ENCODE measurements around the gene EFCC1. TPM values are rescaled to one million over a fixed set of nuclear protein-coding genes. Genes with fewer than 3 reads are reported as not detected.

Gene EFCC1
- total RNA-seq, 1 experiment from 2014 or later: 1.0 TPM

DNA sequence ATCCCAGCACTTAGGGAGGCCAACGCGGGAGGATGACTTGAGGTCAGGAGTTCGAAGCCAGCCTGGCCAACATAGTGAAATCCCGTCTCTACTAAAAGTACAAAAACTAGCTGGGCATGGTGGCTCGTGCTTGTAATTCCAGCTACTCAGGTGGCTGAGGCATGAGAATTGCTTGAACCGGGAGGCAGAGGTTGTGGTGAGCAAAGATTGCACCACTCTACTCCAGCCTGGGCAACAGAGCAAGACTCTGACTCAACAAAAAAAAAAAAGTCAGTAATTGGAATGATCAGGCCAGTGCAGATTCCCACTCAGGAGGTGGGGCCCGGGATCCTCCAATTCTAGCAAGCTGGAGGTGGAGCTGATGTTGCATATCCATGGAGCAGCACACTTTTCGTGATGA is 12.8 kb upstream of the EFCC1 start (continued):
- TF ChIP-seq, protein P1, sequence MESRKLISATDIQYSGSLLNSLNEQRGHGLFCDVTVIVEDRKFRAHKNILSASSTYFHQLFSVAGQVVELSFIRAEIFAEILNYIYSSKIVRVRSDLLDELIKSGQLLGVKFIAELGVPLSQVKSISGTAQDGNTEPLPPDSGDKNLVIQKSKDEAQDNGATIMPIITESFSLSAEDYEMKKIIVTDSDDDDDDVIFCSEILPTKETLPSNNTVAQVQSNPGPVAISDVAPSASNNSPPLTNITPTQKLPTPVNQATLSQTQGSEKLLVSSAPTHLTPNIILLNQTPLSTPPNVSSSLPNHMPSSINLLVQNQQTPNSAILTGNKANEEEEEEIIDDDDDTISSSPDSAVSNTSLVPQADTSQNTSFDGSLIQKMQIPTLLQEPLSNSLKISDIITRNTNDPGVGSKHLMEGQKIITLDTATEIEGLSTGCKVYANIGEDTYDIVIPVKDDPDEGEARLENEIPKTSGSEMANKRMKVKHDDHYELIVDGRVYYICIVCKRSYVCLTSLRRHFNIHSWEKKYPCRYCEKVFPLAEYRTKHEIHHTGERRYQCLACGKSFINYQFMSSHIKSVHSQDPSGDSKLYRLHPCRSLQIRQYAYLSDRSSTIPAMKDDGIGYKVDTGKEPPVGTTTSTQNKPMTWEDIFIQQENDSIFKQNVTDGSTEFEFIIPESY (IDR thresholded peaks at IDR 0.05; ENCODE audit: extremely low read depth, insufficient replicate concordance, low read length): no peak
- TF ChIP-seq POLR2AphosphoS5 (IDR thresholded peaks at IDR 0.05; ENCODE audit: low read depth, low read length) (no peak), FOSL1 (IDR thresholded peaks at IDR 0.05; ENCODE audit: low read depth) (no peak), SIN3A (IDR thresholded peaks at IDR 0.05; ENCODE audit: low read depth) (no peak), ZFX (IDR thresholded peaks at IDR 0.05) (no peak), EGR1 (IDR thresholded peaks at IDR 0.05; ENCODE audit: low read depth) (no peak), SRF (IDR thresholded peaks at IDR 0.05; ENCODE audit: low read depth) (no peak), CBX3 (IDR thresholded peaks at IDR 0.05; ENCODE audit: low read depth) (no peak), SP1 (IDR thresholded peaks at IDR 0.05; ENCODE audit: low read depth) (no peak)
- TF ChIP-seq, protein P2, sequence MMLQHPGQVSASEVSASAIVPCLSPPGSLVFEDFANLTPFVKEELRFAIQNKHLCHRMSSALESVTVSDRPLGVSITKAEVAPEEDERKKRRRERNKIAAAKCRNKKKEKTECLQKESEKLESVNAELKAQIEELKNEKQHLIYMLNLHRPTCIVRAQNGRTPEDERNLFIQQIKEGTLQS (IDR thresholded peaks at IDR 0.05): no peak

DNA sequence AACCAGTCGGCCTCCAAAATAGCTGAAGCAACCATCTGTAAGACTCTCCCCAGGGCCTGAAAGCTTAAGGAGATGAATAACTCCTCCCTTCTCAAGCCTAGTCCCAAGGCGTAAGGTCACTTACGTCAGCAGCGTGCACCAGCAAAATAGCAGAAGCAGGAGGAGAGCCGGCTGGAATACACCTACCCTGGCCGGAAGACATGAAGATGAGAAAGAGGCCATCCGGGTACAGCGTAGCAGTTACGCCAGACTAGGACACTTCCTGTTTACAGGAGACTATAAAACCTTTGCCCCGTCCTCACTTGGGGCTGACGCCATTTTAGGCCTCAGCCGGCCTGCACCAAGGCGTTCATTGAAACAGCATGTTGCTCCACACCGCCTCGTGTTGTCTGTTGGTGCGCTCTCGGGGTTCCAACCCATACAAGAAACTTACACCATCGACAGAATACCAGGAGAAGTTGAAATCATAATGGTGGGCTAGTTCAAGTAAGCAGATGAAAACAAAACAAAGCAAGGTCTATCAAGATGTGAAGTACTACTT is 9.7 kb upstream of the EFCC1 start:
- Histone ChIP-seq H4K20me1 (ENCODE audit: insufficient read depth) (no peaks in the 10 kb centered on the region), H3K27me3 (ENCODE audit: insufficient read depth, low read length) (no peaks in the 10 kb centered on the region), H3K4me1 (ENCODE audit: control insufficient read depth in 1 of 2, insufficient read depth in 2 of 2, low read length in 2 of 2) (peaks cover 7 to 13% of the 10 kb centered on the region in 2 experiments; a peak in 3 of 4 replicates), H3K27ac (ENCODE audit: low read depth, low read length) (no peak overlapping the region), H2AFZ (ENCODE audit: low read depth, low read length, poor library complexity, severe bottlenecking) (no peak overlapping the region), H3K4me3 (replicated peaks in 1 of 2; ENCODE audit: low read depth in 1 of 2, low read length in 2 of 2) (no peak overlapping the region), H3K79me2 (ENCODE audit: insufficient read depth, low read length) (no peaks in the 10 kb centered on the region), H3K9me3 (ENCODE audit: control insufficient read depth in 1 of 2, insufficient read depth in 1 of 2, low read depth in 1 of 2, low read length in 2 of 2) (no peaks in the 10 kb centered on the region), H3K9ac (ENCODE audit: low read length) (no peak overlapping the region), H3K36me3 (ENCODE audit: control insufficient read depth in 1 of 2, insufficient read depth in 2 of 2, low read length in 2 of 2) (no peaks in the 10 kb centered on the region), H3K4me2 (ENCODE audit: low read length) (no peak overlapping the region), H3K9me2 (ENCODE audit: insufficient read depth) (no peaks in the 10 kb centered on the region)
- intact Hi-C loops (cut with micrococcal nuclease): no loop called here
- no TSS peak for BruUV-seq (replicated peaks)
- ChIA-PET RAD21 (ENCODE audit: low non-redundant PET in 1 of 2, low total read pairs in 2 of 2, uncharacterized antibody in 2 of 2, unreplicated experiment in 2 of 2) (no interaction called here), POLR2A (no interaction called here), CTCF (no interaction called here)
- DNase-seq (ENCODE audit: low read depth, low spot score): no peak
- ATAC-seq: no peak
- TF ChIP-seq, protein P2 (IDR thresholded peaks at IDR 0.05): no peak
- TF ChIP-seq EZH2phosphoT487 (IDR thresholded peaks at IDR 0.05; ENCODE audit: borderline replicate concordance) (no peak), YY1 (IDR thresholded peaks at IDR 0.05; ENCODE audit: extremely low read depth, insufficient replicate concordance, low read depth, low read length) (no peak), EZH2 (IDR thresholded peaks at IDR 0.05) (no peak), POLR2A (IDR thresholded peaks at IDR 0.05; ENCODE audit: borderline replicate concordance, extremely low read depth, insufficient read depth, insufficient read length) (no peak), SIN3A (IDR thresholded peaks at IDR 0.05; ENCODE audit: low read depth) (no peak), EGR1 (IDR thresholded peaks at IDR 0.05; ENCODE audit: low read depth) (no peak), ZNF274 (IDR thresholded peaks at IDR 0.05; ENCODE audit: low read depth, low read length) (no peak), CBX3 (IDR thresholded peaks at IDR 0.05; ENCODE audit: low read depth) (no peak)
- TF ChIP-seq, protein P3, sequence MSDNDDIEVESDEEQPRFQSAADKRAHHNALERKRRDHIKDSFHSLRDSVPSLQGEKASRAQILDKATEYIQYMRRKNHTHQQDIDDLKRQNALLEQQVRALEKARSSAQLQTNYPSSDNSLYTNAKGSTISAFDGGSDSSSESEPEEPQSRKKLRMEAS (IDR thresholded peaks at IDR 0.05): no peak
- TF ChIP-seq, protein P1 (IDR thresholded peaks at IDR 0.05; ENCODE audit: extremely low read depth, insufficient replicate concordance, low read length): no peak
